Sigmoid colon (tissue), 7 donors: ENCODE results near the gene IGFL1. TPM values are rescaled to one million over a fixed set of nuclear protein-coding genes. Genes with fewer than 3 reads are reported as not detected.
"Not testable (repeated sequence)": the region's sequence is repeated elsewhere in the genome, so short reads cannot be mapped to it uniquely, and the experiment has no call there.

Experiments used
- DNase-seq: peaks from one replicate; pipeline ENCODE4 v3.0.0-alpha.2; 2019
- H3K27ac ChIP-seq, 4 donors: fragments of 200-600 bp; sonication (generic); one replicate each; pipeline ENCODE4 v1.5.1; 2016 to 2019; ENCODE audit warnings: mild to moderate bottlenecking in 1 of 4
- H3K27me3 ChIP-seq, 3 donors: fragments of 200-600 bp; sonication (generic); one replicate each; pipeline ENCODE4 v1.5.1; 2019; ENCODE audit warnings: mild to moderate bottlenecking in 1 of 3
- H3K36me3 ChIP-seq, 4 donors: fragments of 200-600 bp; sonication (generic); one replicate each; pipeline ENCODE4 v1.5.1; 2016 to 2019
- H3K4me1 ChIP-seq, 4 donors: fragments of 200-600 bp; sonication (generic); one replicate each; pipeline ENCODE4 v1.5.1; 2017 to 2019
- H3K4me3 ChIP-seq, 4 donors: fragments of 200-600 bp; sonication (generic); one replicate each; pipeline ENCODE4 v1.5.1; 2017 to 2019; ENCODE audit warnings: mild to moderate bottlenecking in 2 of 4, moderate library complexity in 1 of 4
- H3K9me3 ChIP-seq, 4 donors: fragments of 200-600 bp in 3 of 4; sonication (generic) in 3 of 4; one replicate each; pipeline versions ENCODE4 v1.5.1 to v1.6.1; 2013 to 2019
- EP300 ChIP-seq, 4 donors: sonication (generic); formaldehyde crosslinking; IDR thresholded peaks; one replicate each; pipeline ENCODE4 v1.6.1; 2017; ENCODE audit warnings: antibody characterized with exemption in 4 of 4
- POLR2A ChIP-seq, 2 donors: fragments of 450-650 bp; IDR thresholded peaks; one replicate each; pipeline ENCODE4 v1.6.1; 2016; ENCODE audit warnings: antibody characterized with exemption in 2 of 2, mild to moderate bottlenecking in 2 of 2, moderate library complexity in 2 of 2
- POLR2AphosphoS5 ChIP-seq, 4 donors: sonication (generic); formaldehyde crosslinking; IDR thresholded peaks; one replicate each; pipeline ENCODE4 v1.6.1; 2017; ENCODE audit warnings: antibody characterized with exemption in 4 of 4
- WGBS, 2 donors: extraction: QIAGEN DNeasy Blood & Tissue Kit; methylation state at CpG; one replicate each; pipeline ENCODE4 v1.1.7; 2013; 5-methylcytosine and 5-hydroxymethylcytosine counted together
- intact Hi-C: fragments of 100-400 bp; cut with DNase I; formaldehyde crosslinking; loops from one replicate; pipeline ENCODE4 v1.15.1; 2023
- polyA plus RNA-seq, 3 donors: library from polyadenylated mRNA; stranded (reverse); fragments of 200-250 nt; gene quantifications; one replicate each; pipeline ENCODE4 v1.2.3, GENCODE V29; 2013
- total RNA-seq, 4 donors: library from RNA; depleted of rRNA; stranded (reverse); fragments of >200 nt; gene quantifications; one replicate each; pipeline ENCODE4 v1.1.0, GENCODE V29; 2016
- TF ChIP-seq, protein P1 (sequence below), 4 experiments: fragments of 450-650 bp in 3 of 4; fragments of 200-600 bp in 1 of 4; IDR thresholded peaks; one replicate each; pipeline ENCODE4 v1.5.1; 2016 to 2019; ENCODE audit warnings: antibody characterized with exemption in 4 of 4, mild to moderate bottlenecking in 3 of 4, moderate library complexity in 2 of 4
- donor health status: healthy with polysubstance abuse.
- donor health status: Bipolar disorder and iron deficiency.
- donor health status: healthy.

IGFL1 gene
- total and polyA plus RNA-seq, 7 donors = not detected

- TF ChIP-seq EP300 (IDR thresholded peaks at IDR 0.05) (no peak), POLR2A (IDR thresholded peaks at IDR 0.05) (no peak), POLR2AphosphoS5 (IDR thresholded peaks at IDR 0.05) (no peak)
- TF ChIP-seq, protein P1, sequence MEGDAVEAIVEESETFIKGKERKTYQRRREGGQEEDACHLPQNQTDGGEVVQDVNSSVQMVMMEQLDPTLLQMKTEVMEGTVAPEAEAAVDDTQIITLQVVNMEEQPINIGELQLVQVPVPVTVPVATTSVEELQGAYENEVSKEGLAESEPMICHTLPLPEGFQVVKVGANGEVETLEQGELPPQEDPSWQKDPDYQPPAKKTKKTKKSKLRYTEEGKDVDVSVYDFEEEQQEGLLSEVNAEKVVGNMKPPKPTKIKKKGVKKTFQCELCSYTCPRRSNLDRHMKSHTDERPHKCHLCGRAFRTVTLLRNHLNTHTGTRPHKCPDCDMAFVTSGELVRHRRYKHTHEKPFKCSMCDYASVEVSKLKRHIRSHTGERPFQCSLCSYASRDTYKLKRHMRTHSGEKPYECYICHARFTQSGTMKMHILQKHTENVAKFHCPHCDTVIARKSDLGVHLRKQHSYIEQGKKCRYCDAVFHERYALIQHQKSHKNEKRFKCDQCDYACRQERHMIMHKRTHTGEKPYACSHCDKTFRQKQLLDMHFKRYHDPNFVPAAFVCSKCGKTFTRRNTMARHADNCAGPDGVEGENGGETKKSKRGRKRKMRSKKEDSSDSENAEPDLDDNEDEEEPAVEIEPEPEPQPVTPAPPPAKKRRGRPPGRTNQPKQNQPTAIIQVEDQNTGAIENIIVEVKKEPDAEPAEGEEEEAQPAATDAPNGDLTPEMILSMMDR (IDR thresholded peaks at IDR 0.05) = no peak
- Histone ChIP-seq H3K9me3 (no peaks in the 10 kb centered on the region), H3K27me3 (no peaks in the 10 kb centered on the region), H3K36me3 (no peaks in the 10 kb centered on the region), H3K27ac (no peak overlapping the region), H3K4me3 (no peak overlapping the region), H3K4me1 (peaks cover 0 to 8% (median 7%) of the 10 kb centered on the region in 4 donors)
- DNase-seq = no peak
- intact Hi-C loops = no loop called here
- whole genome bisulfite sequencing, 2 donors = 76 to 84% methylated on average over 3 of the region's 3 CpGs
Measured at GRCh38 chr19:46206682-46207081, 22.9 kb upstream of the IGFL1 start.

DNA sequence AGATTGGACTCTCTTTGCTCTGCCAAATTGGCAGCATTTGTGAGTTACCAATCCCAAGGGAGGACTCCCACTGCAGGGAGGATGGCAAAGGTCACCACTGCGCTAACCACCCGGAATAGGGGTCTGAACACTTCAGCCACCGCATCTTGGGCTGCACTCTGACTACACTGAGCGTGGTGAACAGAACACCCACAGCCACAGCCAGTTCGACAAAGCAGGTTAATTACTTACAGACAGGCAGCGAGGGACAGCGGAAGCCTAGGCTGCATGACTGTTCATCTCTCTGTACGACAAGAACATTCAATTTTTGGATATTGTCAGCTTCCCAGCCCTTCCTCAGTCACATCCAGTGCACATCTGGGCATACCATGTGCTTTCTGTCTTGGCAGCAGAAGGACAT lies 21.7 kb upstream of the IGFL1 start:
- H3K4me3 ChIP-seq, H3K27ac ChIP-seq, H3K27me3 ChIP-seq, H3K36me3 ChIP-seq, H3K9me3 ChIP-seq, H3K4me1 ChIP-seq, DNase-seq, intact Hi-C loops: not testable (repeated sequence)
- 89 to 93% methylated on average over 6 of the region's 8 CpGs for whole genome bisulfite sequencing, 2 donors

DNA sequence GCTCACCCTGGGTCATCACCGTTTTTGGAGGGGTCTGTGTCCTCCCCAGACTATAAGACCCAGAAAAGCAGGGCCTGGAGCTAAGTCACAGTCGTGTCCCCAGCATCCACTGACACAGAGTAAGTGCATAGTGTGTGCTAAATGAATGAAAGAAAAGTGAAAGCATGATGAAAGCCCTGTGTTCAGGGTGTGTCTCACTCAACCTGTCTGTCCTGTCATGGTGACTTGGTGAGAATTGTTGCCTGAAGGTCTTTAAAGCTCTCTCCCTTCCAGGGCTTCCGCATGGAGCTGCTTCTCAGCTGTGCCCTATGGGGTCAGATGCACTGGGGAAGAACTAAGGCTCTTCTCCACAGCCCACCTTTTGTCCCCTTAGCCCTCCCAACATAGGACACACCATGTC lies 20.5 kb upstream of the IGFL1 start:
- TF ChIP-seq, protein P1 (IDR thresholded peaks at IDR 0.05) = no peak
- TF ChIP-seq POLR2AphosphoS5 (IDR thresholded peaks at IDR 0.05) (no peak), EP300 (IDR thresholded peaks at IDR 0.05) (no peak), POLR2A (IDR thresholded peaks at IDR 0.05) (no peak)
- intact Hi-C loops = no loop called here
- 13 to 53% methylated on average over 3 of the region's 3 CpGs for WGBS, 2 donors

GRCh38 chr19:46209472-46209871 lies 20.1 kb upstream of the IGFL1 start:
- H3K36me3 ChIP-seq = no peaks in the 10 kb centered on the region
- TF ChIP-seq EP300 (IDR thresholded peaks at IDR 0.05) (no peak), POLR2A (IDR thresholded peaks at IDR 0.05) (no peak), POLR2AphosphoS5 (IDR thresholded peaks at IDR 0.05) (no peak)
- TF ChIP-seq, protein P1 (IDR thresholded peaks at IDR 0.05) = no peak
- peaks cover 0 to 9% (median 7%) of the 10 kb centered on the region in 4 donors for H3K4me1 ChIP-seq
- peaks cover 0 to 6% (median 0%) of the 10 kb centered on the region in 3 donors for H3K27me3 ChIP-seq
- no peaks in the 10 kb centered on the region for H3K9me3 ChIP-seq
- DNase-seq = no peak
- no peak overlapping the region for H3K4me3 ChIP-seq
- 34 to 64% methylated on average over 1 of the region's 1 CpG for WGBS, 2 donors
- intact Hi-C loops = no loop called here
- H3K27ac ChIP-seq = no peak overlapping the region

More for the DNA sequence above, 20.5 kb upstream of the IGFL1 start:
- Histone ChIP-seq H3K4me1 (peaks cover 0 to 9% (median 7%) of the 10 kb centered on the region in 4 donors), H3K4me3 (no peak overlapping the region), H3K27me3 (peaks cover 0 to 6% (median 0%) of the 10 kb centered on the region in 3 donors), H3K36me3 (no peaks in the 10 kb centered on the region), H3K27ac (no peak overlapping the region), H3K9me3 (no peaks in the 10 kb centered on the region)
- no peak for DNase-seq

- intact Hi-C loops = no loop called here
- H3K36me3 ChIP-seq = no peaks in the 10 kb centered on the region
- H3K4me1 ChIP-seq = peaks cover 0 to 9% (median 7%) of the 10 kb centered on the region in 4 donors
- no peak overlapping the region for H3K4me3 ChIP-seq
- H3K27me3 ChIP-seq = peaks cover 0 to 6% (median 0%) of the 10 kb centered on the region in 3 donors
- 40 to 60% methylated on average over 1 of the region's 1 CpG for WGBS, 2 donors
- TF ChIP-seq, protein P1 (IDR thresholded peaks at IDR 0.05) = no peak
- no peak for TF ChIP-seq POLR2AphosphoS5 (IDR thresholded peaks at IDR 0.05)
- no peak for TF ChIP-seq POLR2A (IDR thresholded peaks at IDR 0.05)
- no peak for DNase-seq
- no peaks in the 10 kb centered on the region for H3K9me3 ChIP-seq
- H3K27ac ChIP-seq = peak overlapping the region in 1 of 4 donors; percentile 70
Measured at GRCh38 chr19:46210669-46211068, 18.9 kb upstream of the IGFL1 start.
